GM12892 (cell line): ENCODE results near the gene IGFBP6.
"Not testable (repeated sequence)": the region's sequence is repeated elsewhere in the genome, so short reads cannot be mapped to it uniquely, and the experiment has no call there.

Experiments used
- DNase-seq: peaks from one replicate; pipeline ENCODE4 v3.0.0; 2011; ENCODE audit not compliant: insufficient read length
- FAIRE-seq: peaks from 2 replicates; lab custom pipeline; 2011; peaks lifted over from hg19 to GRCh38; lab: Jason Lieb, UNC
- POLR2A ChIP-seq: IDR thresholded peaks from 2 replicates; pipeline ENCODE4 v1.6.1; 2011; ENCODE audit warnings: low read depth, low read length, control low read depth
- POLR2AphosphoS5 ChIP-seq: IDR thresholded peaks from 2 replicates; pipeline ENCODE4 v1.6.1; 2011; ENCODE audit warnings: low read depth, low read length, control low read depth
- TAF1 ChIP-seq: IDR thresholded peaks from 2 replicates; pipeline ENCODE4 v1.6.1; 2011; ENCODE audit warnings: low read depth, mild to moderate bottlenecking, control low read depth, low read length, borderline replicate concordance

The IGFBP6 gene

DNA sequence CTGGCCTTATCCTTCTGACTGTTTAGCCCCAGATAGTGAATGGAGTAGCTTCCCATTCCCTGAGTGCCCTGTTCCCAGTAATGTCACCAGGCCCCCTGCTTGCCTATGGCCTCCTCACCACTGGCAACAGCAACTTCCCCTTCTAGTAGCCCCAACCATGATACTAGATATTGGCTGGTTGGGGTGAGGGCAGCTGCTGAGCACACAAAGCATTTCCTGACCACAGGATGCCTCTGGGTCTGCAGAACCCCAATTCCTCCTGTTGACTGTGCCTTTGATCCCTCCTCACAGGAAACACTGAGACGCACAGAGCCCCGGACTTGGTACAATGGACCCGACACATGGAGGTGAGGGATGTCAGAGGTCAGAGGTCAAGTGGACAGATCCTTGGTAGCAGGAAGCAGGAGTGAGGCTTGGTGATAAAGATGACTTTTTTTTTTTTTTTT, 6.4 kb downstream of the IGFBP6 start:
- FAIRE-seq (no peak), DNase-seq (no peak)
- TF ChIP-seq TAF1 (no peak), POLR2A (no peak), POLR2AphosphoS5 (no peak)

DNA sequence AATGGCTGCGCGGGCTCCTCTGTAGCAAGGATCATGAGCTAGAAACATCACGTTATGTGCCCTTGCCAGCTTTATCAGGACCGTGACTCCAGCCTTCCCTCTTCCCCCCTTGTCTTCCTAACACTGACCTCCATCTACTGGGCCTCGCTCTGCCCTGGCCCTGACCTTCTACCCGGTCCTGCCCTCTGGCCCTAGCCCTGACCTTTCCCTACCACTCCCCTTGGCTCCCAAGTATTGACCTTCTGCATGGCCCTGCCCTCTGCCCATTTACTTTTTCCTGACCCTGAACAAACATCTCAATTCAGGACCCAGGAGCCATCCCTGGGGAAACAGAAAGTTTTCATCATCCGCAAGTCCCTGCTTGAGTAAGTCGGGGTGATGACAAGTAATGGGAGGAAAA, 7.8 kb downstream of the IGFBP6 start:
- TF ChIP-seq TAF1 (no peak), POLR2A (no peak), POLR2AphosphoS5 (no peak)
- no peak for FAIRE-seq
- DNase-seq: no peak

DNA sequence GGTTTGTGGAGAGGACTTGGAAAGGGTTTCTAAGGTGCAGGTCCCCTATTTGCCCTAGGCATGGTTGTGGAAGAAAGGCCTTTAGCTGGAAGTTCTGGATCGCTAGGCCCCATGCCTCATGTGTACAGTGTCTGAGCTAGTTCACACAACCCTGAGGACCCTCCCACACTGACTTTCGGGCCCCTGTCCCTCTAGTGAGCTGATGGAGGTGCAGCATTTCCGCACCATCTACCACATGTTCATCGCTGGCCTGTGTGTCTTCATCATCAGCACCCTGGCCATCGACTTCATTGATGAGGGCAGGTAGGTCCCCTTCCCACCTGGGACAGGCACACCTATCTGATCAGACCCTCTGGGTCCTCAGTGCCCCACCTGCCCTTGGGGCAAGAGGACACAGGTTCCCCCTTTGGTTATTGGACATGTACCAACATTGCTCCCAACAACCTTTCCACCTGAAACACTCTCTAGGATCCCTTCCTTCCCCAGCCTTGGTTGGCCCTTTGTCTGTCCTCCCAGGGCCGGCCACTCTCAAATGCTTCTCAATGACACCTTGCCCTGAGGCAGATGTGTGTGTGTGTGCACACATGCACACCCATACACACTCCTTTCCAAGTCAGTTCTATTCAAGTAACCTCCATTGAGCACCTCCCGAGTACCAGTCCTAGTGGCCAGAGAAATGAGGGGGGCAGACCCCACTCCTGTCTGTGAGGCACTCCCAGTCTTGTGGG, 8.4 kb downstream of the IGFBP6 start:
- FAIRE-seq (no peak), DNase-seq (no peak)
- TF ChIP-seq POLR2A: no peak
- TF ChIP-seq TAF1: no peak
- TF ChIP-seq POLR2AphosphoS5: no peak

DNA sequence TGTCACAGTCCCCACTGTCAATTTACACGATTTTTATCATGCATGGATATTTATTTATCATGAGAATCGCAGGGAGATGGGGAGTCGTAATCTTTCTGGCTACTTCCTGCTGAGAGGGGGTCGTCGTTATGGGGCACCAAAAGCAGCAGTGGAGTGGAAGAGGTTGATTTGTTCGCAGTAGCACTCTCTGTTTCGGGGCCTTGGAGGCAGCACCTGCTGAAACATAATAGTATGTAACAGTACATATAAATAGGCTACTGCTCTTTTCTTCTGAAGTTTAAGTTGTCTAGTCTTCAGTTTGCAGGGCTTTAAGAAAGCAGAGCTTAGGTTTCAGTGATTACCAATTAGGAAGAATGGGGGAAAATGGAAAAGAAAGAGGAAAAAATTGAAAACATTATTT, 9.7 kb downstream of the IGFBP6 start:
- TF ChIP-seq POLR2AphosphoS5 (no peak), TAF1 (no peak), POLR2A (no peak)
- DNase-seq (no peak), FAIRE-seq (no peak)

DNA sequence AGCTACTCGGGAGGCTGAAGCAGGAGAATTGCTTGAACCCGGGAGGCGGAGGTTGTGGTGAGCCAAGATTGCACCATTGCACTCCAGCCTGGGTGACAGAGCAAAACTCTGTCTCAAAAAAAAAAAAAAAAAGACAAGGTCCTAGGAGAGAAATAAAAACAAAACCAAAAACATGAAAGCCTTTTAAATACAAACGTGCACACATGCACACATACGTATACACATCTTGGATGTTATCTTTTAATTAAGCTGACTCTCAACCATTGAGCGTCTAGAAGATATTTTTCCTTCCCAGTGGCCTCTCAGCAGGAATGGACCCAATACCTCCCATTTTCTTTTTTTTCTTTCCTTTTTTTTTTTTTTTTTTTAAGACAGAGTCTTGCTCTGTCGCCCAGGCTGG, 15.0 kb downstream of the IGFBP6 start:
- DNase-seq, FAIRE-seq: not testable (repeated sequence)

DNA sequence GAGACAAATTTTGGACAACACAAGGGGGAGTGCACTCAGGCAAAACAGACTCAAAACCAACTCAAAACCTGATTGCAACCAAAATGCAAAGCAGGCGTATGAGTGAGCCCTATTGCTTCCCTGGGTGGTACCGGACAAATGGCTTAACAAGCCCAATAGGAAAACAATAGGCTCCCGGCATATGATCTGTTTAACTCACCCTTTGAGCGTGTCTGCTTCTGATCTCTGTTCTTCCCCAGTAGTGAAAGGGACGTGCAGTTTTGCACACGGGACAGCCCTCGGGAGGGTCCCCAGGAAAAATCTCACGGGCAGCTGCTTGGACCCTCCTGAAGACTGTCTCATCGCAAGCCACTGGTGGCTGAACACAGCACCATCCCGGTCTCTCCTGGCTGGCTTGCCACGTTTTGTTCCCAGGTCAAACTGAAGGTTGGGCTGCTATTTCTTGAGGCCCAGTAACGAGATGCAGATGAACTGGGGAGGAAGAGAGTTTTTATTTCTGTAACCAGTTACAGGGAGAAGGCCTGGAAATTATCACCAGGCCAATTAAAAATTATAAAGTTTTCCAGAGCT, 15.8 kb downstream of the IGFBP6 start:
- FAIRE-seq (no peak), DNase-seq (no peak)
- no peak for TF ChIP-seq POLR2A
- no peak for TF ChIP-seq TAF1

DNA sequence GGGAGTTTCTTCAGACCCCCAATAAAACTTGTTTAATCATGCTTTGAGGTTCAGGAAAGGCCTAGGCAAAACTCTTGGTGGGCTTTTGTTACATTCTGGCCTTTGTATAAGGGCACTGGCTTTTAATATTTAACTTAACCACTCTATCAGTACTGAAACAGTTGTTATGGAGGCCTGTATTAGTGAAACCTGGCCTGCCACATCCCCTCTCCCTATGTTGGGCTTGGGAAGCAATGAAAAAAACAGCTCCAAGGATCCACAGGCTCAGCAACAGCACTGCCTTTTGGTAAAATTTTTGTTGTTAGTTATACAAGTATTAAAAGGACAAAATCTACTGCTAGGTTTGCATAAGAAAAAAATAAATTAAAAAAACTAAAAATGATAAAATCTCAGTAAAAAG, 16.5 kb downstream of the IGFBP6 start:
- TF ChIP-seq POLR2AphosphoS5 (no peak), TAF1 (no peak), POLR2A (no peak)
- FAIRE-seq (no peak), DNase-seq (no peak)

DNA sequence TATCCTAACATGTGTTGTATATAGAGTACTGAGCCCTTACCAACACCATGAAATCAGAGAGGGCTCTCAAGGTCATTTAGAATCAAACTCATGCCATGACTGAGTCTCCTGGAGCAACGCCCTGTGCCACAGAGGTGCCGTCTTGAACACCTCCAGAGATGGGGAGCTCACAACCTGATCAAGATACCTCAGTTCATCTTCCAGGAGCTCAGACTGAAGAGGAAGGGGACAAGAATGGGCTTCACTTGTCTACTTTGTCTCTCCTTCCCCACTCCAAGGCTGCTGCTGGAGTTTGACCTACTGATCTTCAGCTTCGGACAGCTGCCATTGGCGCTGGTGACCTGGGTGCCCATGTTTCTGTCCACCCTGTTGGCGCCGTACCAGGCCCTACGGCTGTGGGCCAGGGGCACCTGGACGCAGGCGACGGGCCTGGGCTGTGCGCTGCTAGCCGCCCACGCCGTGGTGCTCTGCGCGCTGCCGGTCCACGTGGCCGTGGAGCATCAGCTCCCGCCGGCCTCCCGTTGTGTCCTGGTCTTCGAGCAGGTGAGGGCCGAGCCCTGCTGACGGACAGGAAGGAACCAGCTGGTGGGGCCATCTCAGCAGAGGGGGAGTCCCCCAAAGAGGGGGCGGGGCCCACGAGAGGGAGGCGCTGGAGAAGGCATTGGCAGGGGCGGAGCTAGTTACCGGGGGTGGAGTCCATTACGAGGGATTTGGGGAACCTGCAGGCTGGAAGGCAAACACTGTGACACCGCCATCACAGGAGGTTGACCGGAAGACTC, 17.8 kb downstream of the IGFBP6 start:
- DNase-seq (no peak), FAIRE-seq (no peak)
- TF ChIP-seq POLR2AphosphoS5: no peak
- no peak for TF ChIP-seq POLR2A
- TF ChIP-seq TAF1: no peak

DNA sequence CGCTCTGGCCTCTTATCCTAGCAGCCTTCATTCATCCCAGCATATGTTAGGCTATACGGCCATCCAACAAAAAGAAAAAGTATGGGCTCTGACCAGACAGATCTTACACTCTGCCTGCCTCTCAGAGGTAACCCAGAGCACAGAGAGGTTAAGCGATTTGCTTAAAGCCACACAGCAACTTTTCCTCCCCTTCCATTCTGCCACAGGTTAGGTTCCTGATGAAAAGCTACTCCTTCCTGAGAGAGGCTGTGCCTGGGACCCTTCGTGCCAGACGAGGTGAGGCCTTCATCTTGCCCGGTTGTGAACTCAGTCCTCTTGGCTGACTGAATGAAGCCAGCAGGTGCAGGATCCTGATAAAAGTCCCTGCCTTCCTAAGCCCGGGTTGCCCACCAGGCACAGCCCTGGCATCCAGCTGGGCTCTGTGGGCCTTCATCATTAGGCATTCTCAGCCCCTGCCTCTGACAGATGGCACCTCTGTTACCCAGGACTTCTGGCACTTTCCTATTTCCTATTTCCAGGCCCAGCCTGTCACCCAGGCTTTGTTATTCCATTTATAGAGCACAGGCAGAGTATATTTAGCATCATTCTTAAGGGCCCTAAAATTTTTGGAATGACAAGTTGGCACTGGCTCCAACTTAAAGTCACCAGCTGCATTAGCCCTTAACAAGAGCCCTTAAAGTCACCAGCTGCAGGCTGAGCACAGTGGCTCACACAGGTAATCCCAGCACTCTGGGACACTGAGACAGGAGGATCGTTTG, 18.6 kb downstream of the IGFBP6 start:
- FAIRE-seq: no peak

DNA sequence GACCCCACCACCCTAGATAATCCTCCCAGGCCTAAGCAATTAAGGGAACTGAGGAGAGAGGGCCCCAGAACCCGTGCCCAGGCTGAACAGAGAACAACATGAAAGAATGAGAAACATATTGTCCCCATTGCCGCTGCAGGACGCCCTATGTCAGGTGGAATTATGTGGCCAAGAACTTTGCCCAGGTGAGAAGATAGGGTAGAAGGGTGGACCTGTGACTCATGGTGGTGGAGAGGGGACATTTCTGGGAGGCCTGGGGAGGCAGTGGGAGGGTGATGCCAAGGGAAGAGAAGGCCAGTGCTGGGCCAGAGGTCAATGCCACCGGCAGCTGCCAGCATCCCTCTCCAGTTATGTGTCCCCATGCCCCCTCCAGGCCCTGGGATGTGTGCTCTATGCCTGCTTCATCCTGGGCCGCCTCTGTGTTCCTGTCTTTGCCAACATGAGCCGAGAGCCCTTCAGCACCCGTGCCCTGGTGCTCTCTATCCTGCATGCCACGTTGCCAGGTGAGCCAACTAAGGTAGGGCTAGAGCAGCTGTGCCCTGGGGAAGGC, 21.4 kb downstream of the IGFBP6 start:
- no peak for TF ChIP-seq POLR2A
- DNase-seq (no peak), FAIRE-seq (no peak)

More for the DNA sequence above, 18.6 kb downstream of the IGFBP6 start:
- no peak for DNase-seq
- TF ChIP-seq POLR2AphosphoS5 (no peak), POLR2A (no peak), TAF1 (no peak)

DNA sequence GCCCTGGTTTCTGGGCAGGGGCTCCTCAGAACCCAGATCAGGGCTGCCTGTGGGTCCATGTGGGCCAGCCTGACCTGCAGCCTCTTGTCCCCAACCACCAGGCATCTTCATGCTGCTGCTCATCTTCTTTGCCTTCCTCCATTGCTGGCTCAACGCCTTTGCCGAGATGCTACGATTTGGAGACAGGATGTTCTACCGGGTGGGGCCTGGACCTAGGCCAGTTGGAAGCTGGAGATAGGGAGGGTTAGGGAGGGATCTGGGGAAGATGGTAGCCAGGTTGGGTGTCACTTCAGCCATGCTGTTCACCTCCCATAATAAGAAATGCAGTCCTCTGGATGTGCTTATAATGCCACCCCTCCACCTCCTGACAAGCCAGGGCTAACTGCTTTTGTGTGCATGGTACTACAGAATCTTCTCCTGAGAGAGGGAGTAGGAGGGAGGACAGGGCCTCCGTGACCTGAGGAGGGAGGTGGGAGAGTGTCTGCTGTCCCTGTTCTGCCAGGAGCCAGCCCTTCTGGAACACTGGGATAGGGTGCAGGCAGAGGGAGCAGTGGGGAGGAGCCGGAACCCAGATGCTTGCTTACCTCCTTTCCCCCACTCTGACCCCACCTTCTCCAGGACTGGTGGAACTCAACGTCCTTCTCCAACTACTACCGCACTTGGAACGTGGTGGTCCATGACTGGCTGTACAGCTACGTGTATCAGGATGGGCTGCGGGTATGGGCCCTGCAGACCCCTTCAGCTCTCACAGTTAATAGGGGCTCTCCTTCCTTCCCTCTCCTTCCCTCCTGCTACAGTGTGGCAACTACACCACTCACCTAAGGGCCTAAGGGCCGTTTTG, 23.4 kb downstream of the IGFBP6 start:
- DNase-seq (no peak), FAIRE-seq (no peak)
- no peak for TF ChIP-seq POLR2AphosphoS5
- TF ChIP-seq POLR2A: no peak
- no peak for TF ChIP-seq TAF1
